ENCODE data around the gene FOXA1.

The FOXA1 gene

GRCh38 chr14:37602605-37603453 lies 7.8 kb upstream of the FOXA1 start:
- in situ Hi-C loops (cut with MboI; ENCODE audit: low sequenced_read_pairs), result no loop called here

DNA sequence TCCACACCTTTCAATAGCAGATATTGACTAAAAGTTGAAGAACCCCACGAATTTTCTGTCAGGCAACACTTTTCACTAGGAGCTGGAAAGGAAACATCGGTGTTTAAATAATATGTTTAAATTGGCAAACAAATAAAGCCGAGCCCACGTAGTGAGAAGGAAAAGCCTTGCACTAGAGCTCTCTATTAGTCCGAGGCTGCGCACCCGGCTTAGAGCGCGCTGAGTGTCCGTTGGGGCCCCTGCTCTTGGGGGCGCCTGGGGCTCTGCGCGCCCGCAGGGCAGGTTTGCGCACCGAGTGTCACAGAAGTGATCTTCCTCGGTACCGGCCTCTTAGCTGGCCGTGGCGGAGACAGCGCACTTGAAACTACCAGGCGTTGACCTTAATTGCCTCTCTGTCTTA lies 6.8 kb upstream of the FOXA1 start:
- in situ Hi-C loops (cut with MboI; ENCODE audit: low sequenced_read_pairs), result no loop called here

GRCh38 chr14:37600880-37601741 lies 6.1 kb upstream of the FOXA1 start:
- in situ Hi-C loops (cut with MboI; ENCODE audit: low sequenced_read_pairs), result no loop called here

DNA sequence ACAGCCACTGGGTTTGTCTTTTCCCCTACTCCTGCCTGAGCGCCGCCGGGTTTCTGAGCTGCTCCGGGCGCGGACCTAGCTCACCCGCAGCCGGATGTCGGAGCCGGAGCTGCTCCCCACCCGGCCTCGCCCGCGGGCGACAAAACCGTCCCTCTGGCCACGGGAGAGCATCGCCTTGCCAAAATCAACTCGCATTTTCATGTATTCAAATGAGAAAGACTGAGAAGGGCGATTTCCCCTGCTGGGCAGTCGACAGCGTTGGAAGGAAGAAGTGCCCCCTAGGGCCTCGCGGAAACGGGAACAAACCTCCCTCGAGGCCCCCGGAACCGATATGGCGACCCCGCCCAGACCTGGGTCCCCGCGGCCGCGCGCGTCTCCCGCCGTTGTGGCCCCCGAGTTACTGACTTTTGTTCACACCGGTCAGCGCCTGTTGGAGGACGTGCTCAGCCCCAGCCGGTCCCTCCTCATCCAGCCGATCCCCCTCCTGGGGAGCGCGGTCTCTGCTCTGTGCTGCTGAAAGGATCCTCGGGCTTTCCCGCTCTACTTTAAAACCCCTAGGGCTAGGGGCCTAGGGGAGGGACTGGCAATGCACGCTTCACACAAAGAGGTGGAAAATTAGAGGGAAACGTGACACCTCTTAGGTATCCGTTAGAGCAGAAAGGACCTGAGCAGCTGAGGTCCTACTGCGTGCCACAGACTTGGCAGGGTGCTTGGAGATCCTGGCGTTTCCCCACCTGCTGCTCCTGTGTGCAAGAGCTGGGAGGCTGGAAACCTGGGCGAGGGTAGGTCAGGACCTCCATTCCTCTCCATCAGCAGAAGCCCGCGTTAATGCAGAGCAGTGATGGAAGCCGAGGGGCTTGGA lies 4.7 kb upstream of the FOXA1 start:
- in situ Hi-C loops (cut with MboI; ENCODE audit: low sequenced_read_pairs), result no loop called here

DNA sequence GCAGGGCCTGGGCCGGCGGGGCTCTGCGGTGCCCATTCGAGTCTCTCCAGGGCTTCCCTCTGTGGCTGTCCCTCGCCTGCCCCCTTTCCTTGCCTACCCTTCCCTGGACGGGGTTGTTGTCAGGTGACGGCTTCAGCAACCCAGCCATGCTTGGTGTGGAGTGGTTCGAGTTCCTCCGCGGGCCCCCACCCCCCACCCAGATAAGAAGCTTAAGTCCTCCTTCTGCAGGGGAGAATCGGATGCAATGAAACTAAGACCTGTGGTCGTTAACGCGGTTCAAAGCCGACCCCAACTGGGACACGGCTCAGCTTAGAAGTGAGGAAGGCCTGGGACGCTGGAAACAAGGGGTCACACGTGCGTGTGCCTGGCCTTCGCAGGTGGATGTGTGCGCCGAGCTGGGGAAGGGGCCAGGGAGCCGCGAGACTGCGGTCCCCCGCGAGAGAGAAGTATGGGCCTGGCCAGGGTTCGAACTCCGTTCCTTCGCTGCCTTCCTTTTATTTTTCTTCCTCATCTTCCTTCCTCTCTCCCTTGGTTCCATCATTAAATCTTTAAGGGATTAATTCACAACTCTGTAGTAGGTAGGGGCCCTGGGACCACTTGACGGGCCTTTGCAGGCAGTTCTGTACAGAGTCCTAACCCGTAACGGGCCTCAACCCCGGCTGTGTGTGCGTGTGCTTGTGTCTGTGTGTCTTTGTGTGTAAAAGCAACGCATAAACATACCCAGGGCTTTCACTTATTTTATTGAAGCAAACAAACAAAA lies 3.9 kb upstream of the FOXA1 start:
- in situ Hi-C loops (cut with MboI; ENCODE audit: low sequenced_read_pairs), result no loop called here

GRCh38 chr14:37597914-37598746 lies 3.1 kb upstream of the FOXA1 start:
- in situ Hi-C loops (cut with MboI; ENCODE audit: low sequenced_read_pairs), result no loop called here

GRCh38 chr14:37597538-37597913 lies 2.5 kb upstream of the FOXA1 start:
- in situ Hi-C loops (cut with MboI; ENCODE audit: low sequenced_read_pairs), result no loop called here

DNA sequence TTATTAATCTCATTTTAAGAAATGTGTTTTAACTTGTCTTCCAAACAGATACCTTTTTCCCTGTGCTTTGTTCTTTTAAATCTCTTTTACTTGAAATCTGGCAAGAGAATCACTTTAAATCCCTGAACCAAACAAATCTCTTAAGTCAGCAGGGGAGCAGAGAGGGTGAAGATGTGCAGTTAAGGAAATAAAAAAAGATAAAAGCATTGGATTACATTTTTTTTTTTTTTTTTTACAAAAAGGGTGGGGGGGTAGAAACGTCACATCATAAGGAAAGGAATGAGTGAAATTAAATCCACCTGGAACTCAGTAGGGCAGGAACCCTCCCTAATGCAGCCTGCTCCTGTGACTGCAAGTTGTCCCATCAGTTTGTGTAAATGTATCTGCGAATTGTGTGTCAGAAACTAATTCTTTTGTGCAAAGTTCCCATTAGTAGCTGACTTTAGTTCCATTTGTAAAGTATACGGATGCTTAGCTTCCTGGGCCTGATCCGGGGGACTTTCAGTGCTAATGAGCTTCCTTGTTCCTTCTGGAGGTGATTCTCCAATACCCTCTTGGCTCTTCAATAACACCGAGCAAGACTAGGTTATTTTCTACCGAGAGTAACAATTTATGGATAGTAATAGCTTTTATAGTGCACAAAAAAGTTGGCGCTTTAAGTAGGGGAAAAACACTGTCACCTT lies 1.9 kb upstream of the FOXA1 start:
- in situ Hi-C loops (cut with MboI; ENCODE audit: low sequenced_read_pairs), result no loop called here

GRCh38 chr14:37595809-37596621 lies 966 bp upstream of the FOXA1 start:
- in situ Hi-C loops (cut with MboI; ENCODE audit: low sequenced_read_pairs), result no loop called here

- in situ Hi-C loops (cut with MboI; ENCODE audit: low sequenced_read_pairs), result no loop called here
Measured at GRCh38 chr14:37594238-37594970, 645 bp downstream of the FOXA1 start.

DNA sequence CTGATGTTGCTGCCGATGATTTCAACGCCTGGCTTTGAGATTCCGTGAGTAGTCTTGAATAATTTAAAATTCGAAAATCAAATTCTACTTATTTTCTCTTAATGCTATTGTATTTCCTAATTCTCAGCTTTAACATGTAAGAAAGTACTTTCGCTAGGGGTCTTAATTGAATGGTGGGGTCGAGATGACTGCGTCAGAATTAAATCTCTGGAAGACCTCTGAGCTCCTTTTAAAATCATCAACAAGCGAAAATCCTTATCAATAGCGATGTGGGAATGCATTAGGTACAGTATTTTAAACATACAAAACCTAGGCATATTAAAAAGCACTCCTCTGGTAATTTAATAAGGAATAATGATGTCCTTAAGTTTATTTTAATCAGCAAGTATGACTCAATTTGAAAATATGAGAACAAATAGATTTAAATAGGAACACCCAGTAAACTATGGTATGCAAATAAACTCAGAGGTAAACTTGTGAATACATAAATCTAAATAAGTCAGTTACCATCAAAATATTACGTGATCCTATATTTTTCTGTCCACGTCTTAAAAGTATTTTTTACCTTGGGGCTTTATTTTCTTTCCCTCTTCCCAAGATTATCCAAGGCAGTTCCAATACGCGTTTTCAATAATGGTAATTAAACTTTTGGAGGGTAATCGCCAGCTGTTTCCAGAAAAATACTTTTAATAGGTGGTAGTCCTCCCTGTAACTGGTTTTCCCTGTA lies 1.4 kb downstream of the FOXA1 start:
- in situ Hi-C loops (cut with MboI; ENCODE audit: low sequenced_read_pairs), result no loop called here

DNA sequence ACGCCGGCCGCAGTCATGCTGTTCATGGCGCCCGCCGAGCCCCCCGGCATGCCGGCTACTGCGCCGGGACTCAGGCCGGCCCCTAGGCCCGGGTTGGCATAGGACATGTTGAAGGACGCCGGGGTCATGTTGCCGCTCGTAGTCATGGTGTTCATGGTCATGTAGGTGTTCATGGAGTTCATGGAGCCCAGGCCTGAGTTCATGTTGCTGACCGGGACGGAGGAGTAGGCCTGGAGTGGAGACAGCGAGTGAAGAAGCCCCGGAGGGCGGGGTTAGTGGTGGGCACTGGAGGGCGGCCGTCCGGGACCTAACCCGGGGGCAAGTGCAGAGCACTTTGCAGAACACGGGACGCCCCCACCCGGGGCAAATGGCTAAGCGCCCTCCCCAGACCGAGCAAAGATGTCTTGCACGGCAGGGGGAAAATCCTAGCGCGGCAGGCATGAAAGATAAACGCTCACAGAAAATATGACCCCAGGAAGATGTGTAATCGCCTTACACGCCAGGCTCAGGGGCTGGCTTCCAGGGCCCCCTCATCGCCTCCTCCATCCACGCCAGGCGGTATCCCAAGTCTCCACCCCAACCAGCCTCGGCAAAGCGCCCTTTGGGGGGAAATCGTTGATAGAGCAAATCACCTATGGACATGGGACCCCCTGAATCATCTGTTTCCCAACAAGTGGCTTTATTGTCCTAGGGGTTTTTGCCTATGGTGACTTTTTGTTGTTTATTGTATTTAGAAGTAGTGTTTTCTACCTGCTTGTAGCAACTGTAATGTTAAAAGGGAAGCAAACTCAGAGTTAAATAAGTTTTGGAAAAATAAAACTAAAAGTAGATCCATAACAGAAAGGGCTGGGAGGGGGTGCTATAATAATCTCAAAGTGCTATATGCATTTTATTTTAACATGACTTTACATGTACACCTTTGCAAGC lies 2.3 kb downstream of the FOXA1 start:
- in situ Hi-C loops (cut with MboI; ENCODE audit: low sequenced_read_pairs), result no loop called here

DNA sequence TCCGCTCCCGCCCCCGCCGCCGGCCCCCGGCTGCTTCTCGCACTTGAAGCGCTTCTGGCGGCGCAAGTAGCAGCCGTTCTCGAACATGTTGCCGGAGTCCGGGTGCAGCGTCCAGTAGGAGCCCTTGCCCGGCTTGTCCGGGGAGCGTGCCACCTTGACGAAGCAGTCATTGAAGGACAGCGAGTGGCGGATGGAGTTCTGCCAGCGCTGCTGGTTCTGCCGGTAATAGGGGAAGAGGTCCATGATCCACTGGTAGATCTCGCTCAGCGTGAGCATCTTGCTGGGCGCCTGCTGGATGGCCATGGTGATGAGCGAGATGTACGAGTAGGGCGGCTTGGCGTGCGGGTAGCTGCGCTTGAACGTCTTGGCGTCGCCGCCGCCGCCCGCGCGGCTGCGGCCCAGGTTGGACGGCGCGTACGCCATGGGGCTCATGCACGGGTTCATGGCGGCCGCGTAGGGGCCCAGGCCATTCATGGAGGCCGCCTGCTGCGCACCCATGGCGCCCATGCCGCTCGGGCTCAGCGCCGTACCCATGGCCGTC lies 3.0 kb downstream of the FOXA1 start:
- in situ Hi-C loops (cut with MboI; ENCODE audit: low sequenced_read_pairs), result no loop called here

GRCh38 chr14:37591311-37591940 lies 3.6 kb downstream of the FOXA1 start:
- in situ Hi-C loops (cut with MboI; ENCODE audit: low sequenced_read_pairs), result no loop called here

All from HL-60/S4 treated with retinoic acid at 250 ng/mL for 4 days and 3 days (cell line).